WTC11 (cell line): ENCODE data around the gene CDH22. TPM values are rescaled to one million over a fixed set of nuclear protein-coding genes. Genes with fewer than 3 reads are reported as not detected.
A peak's percentile ranks its signal among the peaks of the same experiment; 100 is the strongest.

Experiments used
- ATAC-seq: fragments of 200-7000 bp; cut with Tn5 transposase; 2 replicates; pipeline ENCODE4 v1.10.0; 2021; ENCODE audit warnings: mild to moderate bottlenecking, moderate library complexity
- CTCF ChIA-PET: fragments of 300-600 bp; sonication (Branson Sonifier 250); formaldehyde crosslinking; loops from one replicate; lab custom pipeline; 2021; ENCODE audit warnings: antibody characterized with exemption; lab: Charles Lee
- POLR2A ChIA-PET: fragments of 350-600 bp; sonication (Branson Sonifier 250); formaldehyde crosslinking; loops from one replicate; lab custom pipeline; 2021; ENCODE audit warnings: antibody characterized with exemption; lab: Charles Lee
- DNase-seq: peaks from one replicate; pipeline ENCODE4 v3.0.0; 2021; ENCODE audit warnings: low spot score
- H3K27ac Mint-ChIP-seq: 2 replicates; pipeline ENCODE4 v1.8.0; 2021; ENCODE audit warnings: mixed read lengths
- H3K27me3 Mint-ChIP-seq: 2 replicates; pipeline ENCODE4 v1.8.0; 2021; ENCODE audit warnings: low read depth, mild to moderate bottlenecking, moderate library complexity, mixed read lengths
- H3K36me3 Mint-ChIP-seq: 2 replicates; pipeline ENCODE4 v1.8.0; 2021; ENCODE audit warnings: mixed read lengths
- H3K4me1 Mint-ChIP-seq: 2 replicates; pipeline ENCODE4 v1.8.0; 2022; ENCODE audit warnings: mixed read lengths
- H3K4me3 Mint-ChIP-seq: 2 replicates; pipeline ENCODE4 v1.8.0; 2021; ENCODE audit warnings: mild to moderate bottlenecking, moderate library complexity, mixed read lengths
- H3K9me3 Mint-ChIP-seq: 2 replicates; pipeline ENCODE4 v1.8.0; 2021; ENCODE audit warnings: mixed read lengths
- ESRRA ChIP-seq: sonication (generic); formaldehyde crosslinking; IDR thresholded peaks from 2 replicates; pipeline ENCODE4 v1.8.1; 2022; ENCODE audit warnings: mild to moderate bottlenecking, missing genetic modification reagents, borderline replicate concordance
- GABPB1 ChIP-seq: sonication (generic); formaldehyde crosslinking; IDR thresholded peaks from 2 replicates; pipeline ENCODE4 v1.8.1; 2023; ENCODE audit warnings: mild to moderate bottlenecking, missing genetic modification reagents
- JUN ChIP-seq: sonication (generic); formaldehyde crosslinking; IDR thresholded peaks from 2 replicates; pipeline ENCODE4 v1.8.0; 2023; ENCODE audit warnings: mild to moderate bottlenecking, missing genetic modification reagents
- MYBL2 ChIP-seq: sonication (generic); formaldehyde crosslinking; IDR thresholded peaks from 2 replicates; pipeline ENCODE4 v1.8.1; 2023; ENCODE audit warnings: mild to moderate bottlenecking, moderate library complexity, missing genetic modification reagents
- OVOL2 ChIP-seq: fragments of 250-450 bp; sonication (Bioruptor Pico); IDR thresholded peaks from 2 replicates; pipeline ENCODE4 v1.9.0; 2021; ENCODE audit warnings: mild to moderate bottlenecking, borderline replicate concordance
- SP1 ChIP-seq: sonication (generic); formaldehyde crosslinking; conservative IDR thresholded peaks from 2 replicates; pipeline ENCODE4 v1.8.1; 2022; ENCODE audit warnings: missing genetic modification reagents
- ZBTB21 ChIP-seq: sonication (generic); formaldehyde crosslinking; IDR thresholded peaks from 2 replicates; pipeline ENCODE4 v1.8.1; 2023; ENCODE audit warnings: mild to moderate bottlenecking, missing genetic modification reagents, borderline replicate concordance
- ZNF219 ChIP-seq: sonication (generic); formaldehyde crosslinking; IDR thresholded peaks from 2 replicates; pipeline ENCODE4 v1.8.0; 2023; ENCODE audit warnings: missing genetic modification reagents, mild to moderate bottlenecking, borderline replicate concordance
- total RNA-seq: library from RNA; stranded (reverse); gene quantifications from 3 replicates; pipeline ENCODE4 v1.2.3, GENCODE V29; 2021
- TF ChIP-seq, protein P1 (sequence below): sonication (generic); formaldehyde crosslinking; IDR thresholded peaks from 2 replicates; pipeline ENCODE4 v1.8.0; 2023; ENCODE audit warnings: mild to moderate bottlenecking, missing genetic modification reagents
- TF ChIP-seq, protein P2 (sequence below): fragments of 250-450 bp; sonication (Bioruptor Pico); IDR thresholded peaks from 2 replicates; pipeline ENCODE4 v2.1.2; 2022; ENCODE audit warnings: mild to moderate bottlenecking, moderate library complexity
- TF ChIP-seq, protein P3 (sequence below): sonication (generic); formaldehyde crosslinking; IDR thresholded peaks from 2 replicates; pipeline ENCODE4 v1.8.1; 2023; ENCODE audit warnings: mild to moderate bottlenecking, missing genetic modification reagents
- TF ChIP-seq, protein P4 (sequence below): fragments of 200-600 bp; IDR thresholded peaks from 2 replicates; pipeline ENCODE4 v1.8.0; 2022; ENCODE audit warnings: antibody characterized with exemption
- TF ChIP-seq, protein P5 (sequence below): sonication (generic); formaldehyde crosslinking; IDR thresholded peaks from 2 replicates; pipeline ENCODE4 v1.8.0; 2022; ENCODE audit warnings: mild to moderate bottlenecking, missing genetic modification reagents
- TF ChIP-seq, protein P6 (sequence below): sonication (generic); formaldehyde crosslinking; IDR thresholded peaks from 2 replicates; pipeline ENCODE4 v1.8.1; 2022; ENCODE audit warnings: low read depth, missing genetic modification reagents, borderline replicate concordance
- TF ChIP-seq, protein P7 (sequence below): sonication (generic); formaldehyde crosslinking; conservative IDR thresholded peaks from 2 replicates; pipeline ENCODE4 v1.8.1; 2022; ENCODE audit warnings: mild to moderate bottlenecking, missing genetic modification reagents

The CDH22 gene
- total RNA-seq, 1 experiment from 2014 or later, result 0.13 TPM

DNA sequence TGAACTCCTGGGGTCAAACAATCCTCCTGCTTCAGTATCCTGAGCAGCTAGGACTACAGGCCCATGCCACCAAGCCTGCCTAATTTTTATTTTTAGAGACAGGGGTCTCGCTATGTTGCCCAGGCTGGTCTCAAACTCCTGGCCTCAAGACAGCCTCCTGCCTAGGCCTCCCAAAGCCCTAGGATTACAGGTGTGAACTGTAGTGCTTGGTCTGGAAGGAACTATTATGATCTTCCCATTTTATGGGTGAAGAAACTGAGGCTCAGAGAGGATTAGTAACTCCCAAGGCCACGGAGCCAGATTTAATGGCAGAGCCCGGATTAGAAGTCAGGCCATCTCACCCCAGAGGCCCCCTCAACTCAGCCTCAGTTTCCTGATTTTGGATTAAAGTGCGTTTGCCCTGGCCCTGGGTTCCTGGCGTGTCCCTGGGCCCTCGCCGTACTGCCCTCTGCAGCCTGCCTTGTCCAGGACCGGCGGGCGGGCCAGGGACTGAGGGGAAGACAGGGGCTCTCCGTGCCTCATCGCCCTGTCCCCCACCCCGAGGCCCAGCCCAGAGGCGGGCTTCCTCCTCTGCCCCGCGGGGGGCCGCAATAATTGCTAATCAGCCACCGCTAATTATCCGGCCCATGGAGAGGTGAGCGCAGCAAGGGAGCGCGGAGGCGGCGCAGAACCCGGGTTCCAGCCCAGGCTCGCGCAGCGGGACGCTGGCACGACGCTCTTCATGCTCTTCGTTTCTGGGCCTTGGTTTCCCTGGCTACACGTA, 155.3 kb downstream of the CDH22 start:
- no peak for DNase-seq
- TF ChIP-seq, protein P1, sequence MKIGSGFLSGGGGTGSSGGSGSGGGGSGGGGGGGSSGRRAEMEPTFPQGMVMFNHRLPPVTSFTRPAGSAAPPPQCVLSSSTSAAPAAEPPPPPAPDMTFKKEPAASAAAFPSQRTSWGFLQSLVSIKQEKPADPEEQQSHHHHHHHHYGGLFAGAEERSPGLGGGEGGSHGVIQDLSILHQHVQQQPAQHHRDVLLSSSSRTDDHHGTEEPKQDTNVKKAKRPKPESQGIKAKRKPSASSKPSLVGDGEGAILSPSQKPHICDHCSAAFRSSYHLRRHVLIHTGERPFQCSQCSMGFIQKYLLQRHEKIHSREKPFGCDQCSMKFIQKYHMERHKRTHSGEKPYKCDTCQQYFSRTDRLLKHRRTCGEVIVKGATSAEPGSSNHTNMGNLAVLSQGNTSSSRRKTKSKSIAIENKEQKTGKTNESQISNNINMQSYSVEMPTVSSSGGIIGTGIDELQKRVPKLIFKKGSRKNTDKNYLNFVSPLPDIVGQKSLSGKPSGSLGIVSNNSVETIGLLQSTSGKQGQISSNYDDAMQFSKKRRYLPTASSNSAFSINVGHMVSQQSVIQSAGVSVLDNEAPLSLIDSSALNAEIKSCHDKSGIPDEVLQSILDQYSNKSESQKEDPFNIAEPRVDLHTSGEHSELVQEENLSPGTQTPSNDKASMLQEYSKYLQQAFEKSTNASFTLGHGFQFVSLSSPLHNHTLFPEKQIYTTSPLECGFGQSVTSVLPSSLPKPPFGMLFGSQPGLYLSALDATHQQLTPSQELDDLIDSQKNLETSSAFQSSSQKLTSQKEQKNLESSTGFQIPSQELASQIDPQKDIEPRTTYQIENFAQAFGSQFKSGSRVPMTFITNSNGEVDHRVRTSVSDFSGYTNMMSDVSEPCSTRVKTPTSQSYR, result no peak
- TF ChIP-seq, all 79 proteins: peak for 0
- no peak for ATAC-seq
- Mint-ChIP-seq H3K4me3 (no peak overlapping the region), H3K27me3 (no peaks in the 10 kb centered on the region), H3K27ac (no peak overlapping the region), H3K9me3 (no peaks in the 10 kb centered on the region), H3K4me1 (peaks cover 3% of the 10 kb centered on the region), H3K36me3 (no peaks in the 10 kb centered on the region)
- CTCF ChIA-PET, result interaction anchor here (0.8 to 2.1 kb wide), 12 partner anchors 8 to 195 kb away, joined by 3 to 21 read pairs (median 5); no protein-coding TSS in a partner anchor
- POLR2A ChIA-PET, result interaction anchor here (0.7 kb wide), 1 partner anchor 114 kb away, joined by 3 read pairs; no protein-coding TSS in a partner anchor

DNA sequence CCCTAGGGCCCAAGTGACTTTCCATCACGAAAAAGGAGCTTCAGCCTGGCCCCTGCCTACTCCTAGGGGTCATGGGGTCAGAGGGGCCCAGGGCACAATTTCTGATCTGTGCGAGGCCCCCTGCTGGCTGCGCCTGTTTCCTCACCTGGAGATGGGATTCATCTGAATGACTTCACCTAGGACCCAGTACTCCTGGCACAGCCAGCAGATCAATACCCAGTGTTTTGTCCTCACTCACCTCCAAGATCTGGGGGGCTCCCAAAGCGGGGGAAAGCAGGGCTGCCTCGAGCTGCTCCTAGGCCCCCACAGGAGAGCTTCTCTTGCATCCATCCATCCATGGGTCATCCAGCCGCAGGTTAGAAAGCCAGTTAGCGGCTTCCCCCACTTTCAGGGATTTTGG, 156.4 kb downstream of the CDH22 start:
- Mint-ChIP-seq H3K27ac (no peak overlapping the region), H3K9me3 (no peaks in the 10 kb centered on the region)
- ChIA-PET CTCF (interaction anchor here (0.5 to 2.5 kb wide), 25 partner anchors 9 to 197 kb away, joined by 3 to 21 read pairs (median 4); no protein-coding TSS in a partner anchor), POLR2A (interaction anchor here (0.7 kb wide), 1 partner anchor 115 kb away, joined by 3 read pairs; no protein-coding TSS in a partner anchor)
- TF ChIP-seq, protein P2, sequence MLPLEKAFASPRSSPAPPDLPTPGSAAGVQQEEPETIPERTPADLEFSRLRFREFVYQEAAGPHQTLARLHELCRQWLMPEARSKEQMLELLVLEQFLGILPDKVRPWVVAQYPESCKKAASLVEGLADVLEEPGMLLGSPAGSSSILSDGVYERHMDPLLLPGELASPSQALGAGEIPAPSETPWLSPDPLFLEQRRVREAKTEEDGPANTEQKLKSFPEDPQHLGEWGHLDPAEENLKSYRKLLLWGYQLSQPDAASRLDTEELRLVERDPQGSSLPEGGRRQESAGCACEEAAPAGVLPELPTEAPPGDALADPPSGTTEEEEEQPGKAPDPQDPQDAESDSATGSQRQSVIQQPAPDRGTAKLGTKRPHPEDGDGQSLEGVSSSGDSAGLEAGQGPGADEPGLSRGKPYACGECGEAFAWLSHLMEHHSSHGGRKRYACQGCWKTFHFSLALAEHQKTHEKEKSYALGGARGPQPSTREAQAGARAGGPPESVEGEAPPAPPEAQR (CRISPR knock-in tag), result no peak
- TF ChIP-seq MYBL2 (no peak), OVOL2 (CRISPR knock-in tag) (no peak), ESRRA (CRISPR knock-in tag) (no peak), GABPB1 (no peak)
- TF ChIP-seq, protein P1, result no peak
- TF ChIP-seq, protein P3, sequence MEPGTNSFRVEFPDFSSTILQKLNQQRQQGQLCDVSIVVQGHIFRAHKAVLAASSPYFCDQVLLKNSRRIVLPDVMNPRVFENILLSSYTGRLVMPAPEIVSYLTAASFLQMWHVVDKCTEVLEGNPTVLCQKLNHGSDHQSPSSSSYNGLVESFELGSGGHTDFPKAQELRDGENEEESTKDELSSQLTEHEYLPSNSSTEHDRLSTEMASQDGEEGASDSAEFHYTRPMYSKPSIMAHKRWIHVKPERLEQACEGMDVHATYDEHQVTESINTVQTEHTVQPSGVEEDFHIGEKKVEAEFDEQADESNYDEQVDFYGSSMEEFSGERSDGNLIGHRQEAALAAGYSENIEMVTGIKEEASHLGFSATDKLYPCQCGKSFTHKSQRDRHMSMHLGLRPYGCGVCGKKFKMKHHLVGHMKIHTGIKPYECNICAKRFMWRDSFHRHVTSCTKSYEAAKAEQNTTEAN (CRISPR knock-in tag), result no peak
- TF ChIP-seq, protein P4, sequence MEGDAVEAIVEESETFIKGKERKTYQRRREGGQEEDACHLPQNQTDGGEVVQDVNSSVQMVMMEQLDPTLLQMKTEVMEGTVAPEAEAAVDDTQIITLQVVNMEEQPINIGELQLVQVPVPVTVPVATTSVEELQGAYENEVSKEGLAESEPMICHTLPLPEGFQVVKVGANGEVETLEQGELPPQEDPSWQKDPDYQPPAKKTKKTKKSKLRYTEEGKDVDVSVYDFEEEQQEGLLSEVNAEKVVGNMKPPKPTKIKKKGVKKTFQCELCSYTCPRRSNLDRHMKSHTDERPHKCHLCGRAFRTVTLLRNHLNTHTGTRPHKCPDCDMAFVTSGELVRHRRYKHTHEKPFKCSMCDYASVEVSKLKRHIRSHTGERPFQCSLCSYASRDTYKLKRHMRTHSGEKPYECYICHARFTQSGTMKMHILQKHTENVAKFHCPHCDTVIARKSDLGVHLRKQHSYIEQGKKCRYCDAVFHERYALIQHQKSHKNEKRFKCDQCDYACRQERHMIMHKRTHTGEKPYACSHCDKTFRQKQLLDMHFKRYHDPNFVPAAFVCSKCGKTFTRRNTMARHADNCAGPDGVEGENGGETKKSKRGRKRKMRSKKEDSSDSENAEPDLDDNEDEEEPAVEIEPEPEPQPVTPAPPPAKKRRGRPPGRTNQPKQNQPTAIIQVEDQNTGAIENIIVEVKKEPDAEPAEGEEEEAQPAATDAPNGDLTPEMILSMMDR, result peak; percentile 51
- TF ChIP-seq, all 79 proteins: peak for 1
- ATAC-seq, result peak; percentile 87
- Mint-ChIP-seq H3K36me3 (no peaks in the 10 kb centered on the region), H3K4me1 (peaks cover 3% of the 10 kb centered on the region), H3K4me3 (no peak overlapping the region), H3K27me3 (no peaks in the 10 kb centered on the region)
- DNase-seq, result peak; percentile 77

DNA sequence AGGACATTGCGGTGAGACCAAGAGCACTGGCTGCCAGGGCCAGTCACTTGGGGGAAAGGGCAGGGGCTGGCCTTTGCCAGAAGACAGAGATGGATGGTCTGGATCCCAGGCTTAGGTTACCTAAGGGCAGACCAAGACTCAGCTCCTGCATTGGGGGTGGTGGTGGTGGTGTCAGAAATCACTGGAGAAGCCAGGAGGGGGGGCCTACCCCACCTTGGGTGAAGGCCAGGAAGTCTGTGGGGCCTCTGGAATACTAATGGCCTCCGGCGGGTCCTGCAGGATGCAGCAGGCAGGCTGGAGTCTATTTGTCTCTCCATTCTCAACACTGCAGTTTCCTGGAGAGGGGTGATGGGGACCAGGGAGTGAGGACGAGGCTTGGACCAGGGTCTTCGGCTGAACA, 157.4 kb downstream of the CDH22 start:
- no peaks in the 10 kb centered on the region for H3K36me3 Mint-ChIP-seq
- no peaks in the 10 kb centered on the region for H3K27me3 Mint-ChIP-seq
- no peak overlapping the region for H3K27ac Mint-ChIP-seq
- no peak overlapping the region for H3K4me3 Mint-ChIP-seq
- ChIA-PET POLR2A (no interaction called here), CTCF (interaction anchor here (0.9 to 2.5 kb wide), 10 partner anchors 10 to 156 kb away, joined by 3 to 21 read pairs (median 5); no protein-coding TSS in a partner anchor)
- no peaks in the 10 kb centered on the region for H3K9me3 Mint-ChIP-seq
- peaks cover 3% of the 10 kb centered on the region for H3K4me1 Mint-ChIP-seq
- no peak for ATAC-seq
- no peak for DNase-seq
- TF ChIP-seq, protein P5, sequence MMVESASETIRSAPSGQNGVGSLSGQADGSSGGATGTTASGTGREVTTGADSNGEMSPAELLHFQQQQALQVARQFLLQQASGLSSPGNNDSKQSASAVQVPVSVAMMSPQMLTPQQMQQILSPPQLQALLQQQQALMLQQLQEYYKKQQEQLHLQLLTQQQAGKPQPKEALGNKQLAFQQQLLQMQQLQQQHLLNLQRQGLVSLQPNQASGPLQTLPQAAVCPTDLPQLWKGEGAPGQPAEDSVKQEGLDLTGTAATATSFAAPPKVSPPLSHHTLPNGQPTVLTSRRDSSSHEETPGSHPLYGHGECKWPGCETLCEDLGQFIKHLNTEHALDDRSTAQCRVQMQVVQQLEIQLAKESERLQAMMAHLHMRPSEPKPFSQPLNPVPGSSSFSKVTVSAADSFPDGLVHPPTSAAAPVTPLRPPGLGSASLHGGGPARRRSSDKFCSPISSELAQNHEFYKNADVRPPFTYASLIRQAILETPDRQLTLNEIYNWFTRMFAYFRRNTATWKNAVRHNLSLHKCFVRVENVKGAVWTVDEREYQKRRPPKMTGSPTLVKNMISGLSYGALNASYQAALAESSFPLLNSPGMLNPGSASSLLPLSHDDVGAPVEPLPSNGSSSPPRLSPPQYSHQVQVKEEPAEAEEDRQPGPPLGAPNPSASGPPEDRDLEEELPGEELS (CRISPR knock-in tag), result no peak
- TF ChIP-seq ZBTB21, result no peak
- TF ChIP-seq JUN (CRISPR knock-in tag), result no peak
- no peak for TF ChIP-seq SP1
- TF ChIP-seq, protein P6, sequence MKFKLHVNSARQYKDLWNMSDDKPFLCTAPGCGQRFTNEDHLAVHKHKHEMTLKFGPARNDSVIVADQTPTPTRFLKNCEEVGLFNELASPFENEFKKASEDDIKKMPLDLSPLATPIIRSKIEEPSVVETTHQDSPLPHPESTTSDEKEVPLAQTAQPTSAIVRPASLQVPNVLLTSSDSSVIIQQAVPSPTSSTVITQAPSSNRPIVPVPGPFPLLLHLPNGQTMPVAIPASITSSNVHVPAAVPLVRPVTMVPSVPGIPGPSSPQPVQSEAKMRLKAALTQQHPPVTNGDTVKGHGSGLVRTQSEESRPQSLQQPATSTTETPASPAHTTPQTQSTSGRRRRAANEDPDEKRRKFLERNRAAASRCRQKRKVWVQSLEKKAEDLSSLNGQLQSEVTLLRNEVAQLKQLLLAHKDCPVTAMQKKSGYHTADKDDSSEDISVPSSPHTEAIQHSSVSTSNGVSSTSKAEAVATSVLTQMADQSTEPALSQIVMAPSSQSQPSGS (CRISPR knock-in tag), result no peak
- TF ChIP-seq, protein P7, sequence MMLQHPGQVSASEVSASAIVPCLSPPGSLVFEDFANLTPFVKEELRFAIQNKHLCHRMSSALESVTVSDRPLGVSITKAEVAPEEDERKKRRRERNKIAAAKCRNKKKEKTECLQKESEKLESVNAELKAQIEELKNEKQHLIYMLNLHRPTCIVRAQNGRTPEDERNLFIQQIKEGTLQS (CRISPR knock-in tag), result no peak
- no peak for TF ChIP-seq ZNF219
